IMR-90 (cell line): Measurements from ENCODE around the gene C10orf90.

ENCODE experiments used
- CEBPB ChIP-seq: IDR thresholded peaks from 2 replicates; pipeline ENCODE4 v1.6.1; 2012; ENCODE audit warnings: low read depth, low read length, improper control_type of control experiment
- CHD1 ChIP-seq: IDR thresholded peaks from 2 replicates; pipeline ENCODE4 v1.6.1; 2012; ENCODE audit warnings: low read depth, low read length, improper control_type of control experiment
- CTCF ChIP-seq: conservative IDR thresholded peaks from 2 replicates; pipeline ENCODE4 v1.5.1; 2012; ENCODE audit warnings: mild to moderate bottlenecking, low read depth, low read length, improper control_type of control experiment
- MAZ ChIP-seq: IDR thresholded peaks from 2 replicates; pipeline ENCODE4 v1.6.1; 2012; ENCODE audit warnings: low read depth, mild to moderate bottlenecking, low read length, improper control_type of control experiment, moderate library complexity, borderline replicate concordance
- POLR2A ChIP-seq: IDR thresholded peaks from 2 replicates; pipeline ENCODE4 v1.6.1; 2012; ENCODE audit warnings: mild to moderate bottlenecking, low read depth, low read length
- SMC3 ChIP-seq: fragments of 150-350 bp; IDR thresholded peaks from 2 replicates; pipeline ENCODE4 v1.6.1; 2016; ENCODE audit warnings: low read depth, mild to moderate bottlenecking, antibody characterized with exemption, low read length, moderate library complexity
- USF2 ChIP-seq: fragments of 150-350 bp; IDR thresholded peaks from 2 replicates; pipeline ENCODE4 v1.6.1; 2017; ENCODE audit warnings: mild to moderate bottlenecking, antibody characterized with exemption, low read length, low read depth

- TF ChIP-seq CTCF (no peak), POLR2A (no peak), MAZ (no peak), SMC3 (no peak), CHD1 (no peak), USF2 (no peak), CEBPB (no peak)
These were observed 133.8 kb downstream of the C10orf90 start for GRCh38 chr10:126536656-126537055.
